K562 (cell line): ENCODE results near the gene PPA2. TPM values are rescaled to one million over a fixed set of nuclear protein-coding genes. Genes with fewer than 3 reads are reported as not detected.

Experiments
- CEBPG ChIP-seq, 3 experiments: fragments of 200-800 bp in 1 of 3; sonication (Bioruptor generic) in 1 of 3; sonication (generic) in 1 of 3; formaldehyde crosslinking in 1 of 3; IDR thresholded peaks in 2 of 3; conservative IDR thresholded peaks in 1 of 3; 2 replicates each; pipeline versions ENCODE4 v1.6.1 to v1.8.0; 2016 to 2022; ENCODE audit warnings: missing compliant biosample characterization in 2 of 3, missing genetic modification characterization in 2 of 3, mild to moderate bottlenecking in 1 of 3, missing genetic modification reagents in 1 of 3
- CHD7 ChIP-seq: fragments of 200-600 bp; sonication (generic); IDR thresholded peaks from one replicate; pipeline ENCODE4 v1.6.1; 2012; ENCODE audit warnings: mild to moderate bottlenecking, low read depth, low read length, inconsistent platforms
- IFI16 ChIP-seq: fragments of 250-450 bp; sonication (Bioruptor Pico); IDR thresholded peaks from 2 replicates; pipeline ENCODE4 v2.1.2; 2022; ENCODE audit warnings: mild to moderate bottlenecking, inconsistent platforms
- KDM4B ChIP-seq, 2 experiments: fragments of 450-650 bp in 1 of 2; sonication (generic) in 1 of 2; IDR thresholded peaks; 2 replicates each; pipeline ENCODE4 v1.6.1; 2016 to 2017; ENCODE audit warnings: borderline replicate concordance in 2 of 2, antibody characterized with exemption in 1 of 2, low read depth in 1 of 2, mild to moderate bottlenecking in 1 of 2
- LEF1 ChIP-seq: fragments of 450-650 bp; IDR thresholded peaks from 2 replicates; pipeline ENCODE4 v1.6.1; 2016; ENCODE audit warnings: mild to moderate bottlenecking
- POLR3G ChIP-seq: IDR thresholded peaks from 2 replicates; pipeline ENCODE4 v1.6.1; 2011; ENCODE audit not compliant: insufficient read length, insufficient replicate concordance; ENCODE audit errors: extremely low read depth
- RCOR1 ChIP-seq, 2 experiments: IDR thresholded peaks; 2 replicates each; pipeline ENCODE4 v1.6.1; 2012; ENCODE audit warnings: low read depth in 2 of 2, low read length in 2 of 2, borderline replicate concordance in 1 of 2, improper control_type of control experiment in 1 of 2
- SMAD2 ChIP-seq: fragments of 150-350 bp; IDR thresholded peaks from 2 replicates; pipeline ENCODE4 v1.6.1; 2014; ENCODE audit warnings: low read depth, mild to moderate bottlenecking, low read length
- ZFP91 ChIP-seq: sonication (generic); formaldehyde crosslinking; IDR thresholded peaks from 2 replicates; pipeline ENCODE4 v1.8.0; 2022; ENCODE audit warnings: mild to moderate bottlenecking, missing genetic modification reagents
- ZNF253 ChIP-seq: fragments of 250-450 bp; sonication (Bioruptor Pico); conservative IDR thresholded peaks from 2 replicates; pipeline ENCODE4 v1.6.1; 2021; ENCODE audit warnings: mild to moderate bottlenecking
- ZNF354B ChIP-seq: fragments of 250-450 bp; sonication (Bioruptor Pico); IDR thresholded peaks from 2 replicates; pipeline ENCODE4 v1.4.0; 2020
- ZNF644 ChIP-seq: fragments of 200-800 bp; sonication (Bioruptor generic); IDR thresholded peaks from 2 replicates; pipeline ENCODE4 v1.6.1; 2016; ENCODE audit warnings: low read depth, missing genetic modification characterization, missing compliant biosample characterization
- ZNF655 ChIP-seq: fragments of 250-450 bp; sonication (Bioruptor Pico); IDR thresholded peaks from 2 replicates; pipeline ENCODE4 v1.5.0; 2021
- ZNF717 ChIP-seq: fragments of 250-450 bp; sonication (Bioruptor Pico); IDR thresholded peaks from 2 replicates; pipeline ENCODE4 v1.5.0; 2021
- polyA plus RNA-seq, 8 experiments: library from polyadenylated mRNA; depleted of rRNA in 4 of 8; stranded (reverse) in 5 of 8; unstranded in 3 of 8; fragments of >200 nt; fragmentation: Nextera tagmentation in 2 of 8; fragmentation: Illumina TruSeq in 1 of 8; extraction: Ambion mirVana in 2 of 8; extraction: Trizol in 1 of 8; gene quantifications; 2 replicates each; pipeline versions ENCODE4 v1.2.1 to v1.2.3, GENCODE V29; 2011 to 2014; ENCODE audit warnings: inconsistent platforms in 1 of 8, missing spikeins in 1 of 8
- total RNA-seq, 7 experiments: library from RNA; depleted of rRNA in 6 of 7; stranded (reverse); fragments of >200 nt in 6 of 7; fragmentation: Illumina TruSeq in 2 of 7; extraction: Trizol in 2 of 7; gene quantifications; 2 replicates each; pipeline versions ENCODE4 v1.2.1 to v1.2.3, GENCODE V29; 2011 to 2021; ENCODE audit warnings: low replicate concordance in 1 of 7

The PPA2 gene
- total and polyA plus RNA-seq, 9 of the 15 experiments (the other 6 are each of a cell fraction or from before 2014, with no cell fraction given), result 48.3 to 190 (median 109) TPM

- TF ChIP-seq POLR3G (no peak), CEBPG (CRISPR knock-in tag; IDR thresholded peaks at IDR 0.05) (peak; percentile 26; the same call in 1 of the 2 replicates), CEBPG (tag; conservative IDR thresholded peaks at IDR 0.05 in 1 of 2, IDR thresholded peaks at IDR 0.05 in 1 of 2) (no peak; a peak in 1 of 4 replicates), ZNF655 (CRISPR knock-in tag) (no peak), SMAD2 (no peak), CHD7 (no peak), IFI16 (no peak), ZNF253 (CRISPR knock-in tag) (no peak), RCOR1 (IDR thresholded peaks at IDR 0.05; ENCODE audit: borderline replicate concordance in 1 of 2, low read depth in 2 of 2, low read length in 2 of 2) (peak in 1 of 2 experiments; percentile 60; a peak in 1 of 4 replicates), ZNF354B (CRISPR knock-in tag) (no peak), ZNF644 (tag) (no peak), ZNF717 (CRISPR knock-in tag) (no peak), KDM4B (IDR thresholded peaks at IDR 0.05; ENCODE audit: borderline replicate concordance in 2 of 2, low read depth in 1 of 2) (0 out of 4 replicates have a peak, but pooled peaks of 1 of the 2 experiments have one; percentile 1), LEF1 (no peak), ZFP91 (CRISPR knock-in tag) (no peak)
Observed at GRCh38 chr4:105474099-105474518, 247 bp upstream of the PPA2 start (continued).
